ENCODE data around the gene PROS1. TPM values are rescaled to one million over a fixed set of nuclear protein-coding genes. Genes with fewer than 3 reads are reported as not detected.

Gene PROS1
- polyA plus RNA-seq (1.5 to 6.7 TPM (median 3.8 TPM) in 3 replicates), polyA minus RNA-seq (1.9 to 4.1 TPM in 2 of 3 replicates, not detected in the other)
- 12.9 TPM for polyA plus RNA-seq (2011; ENCODE audit: low read depth)
- 1.6 and 3.7 TPM in 2 replicates for polyA plus RNA-seq (2011; cell fraction: cytosol; rRNA removed)
- 7.0 and 7.9 TPM in 2 replicates for polyA plus RNA-seq (2011; cell fraction: nucleus; rRNA removed)
- 1.8 and 6.2 TPM in 2 replicates for polyA plus RNA-seq (2012; ENCODE audit: low replicate concordance)
- 2.9 TPM for polyA minus RNA-seq (2011; cell fraction: cytosol; rRNA and poly(A)+ RNA removed)
- 4.0 and 7.8 TPM in 2 replicates for polyA minus RNA-seq (2011; cell fraction: nucleus; rRNA and poly(A)+ RNA removed)

GRCh38 chr3:93973131-93974126 is at the start of gene PROS1:
PROS1 (minus strand) TSS chr3:93973896; CDS start chr3:93973749, 147 bp downstream.
- Histone ChIP-seq H3K4me2 (ENCODE audit: control insufficient read depth, extremely low read depth, insufficient read depth, low read depth, low read length) (peak within 1 kb of the TSS; percentile 97), H3K4me1 (ENCODE audit: control insufficient read depth, extremely low read depth, insufficient read depth, low read length) (peaks cover 4% of the 10 kb centered on the region), H3K9me3 (ENCODE audit: control insufficient read depth, low read depth, low read length) (no peaks in the 10 kb centered on the region), H3K4me3 (ENCODE audit: control insufficient read depth in 2 of 3, extremely low read depth in 1 of 3, insufficient read depth in 2 of 3, low read depth in 1 of 3, low read length in 3 of 3) (peak within 1 kb of the TSS; percentile 45 to 86 (median 78)), H4K20me1 (ENCODE audit: control insufficient read depth, extremely low read depth, insufficient read depth, low read length) (no peaks in the 10 kb centered on the region), H3K27ac (ENCODE audit: control insufficient read depth, insufficient read depth, low read length) (peak within 1 kb of the TSS; percentile 40), H2AFZ (ENCODE audit: control insufficient read depth, low read length) (peak within 1 kb of the TSS; percentile 100), H3K36me3 (ENCODE audit: control insufficient read depth in 2 of 2, extremely low read depth in 1 of 2, insufficient read depth in 2 of 2, low read length in 2 of 2) (no peaks in the 10 kb centered on the region), H3K79me2 (ENCODE audit: control insufficient read depth, insufficient read depth, low read length) (no peaks in the 10 kb centered on the region), H3K27me3 (ENCODE audit: control insufficient read depth, extremely low read depth, insufficient read depth, low read length) (no peaks in the 10 kb centered on the region), H3K9me1 (ENCODE audit: control insufficient read depth, extremely low read depth, insufficient read depth, low read length) (no peaks in the 10 kb centered on the region), H3K9ac (ENCODE audit: control insufficient read depth, extremely low read depth, insufficient read depth, low read length) (peak within 1 kb of the TSS; percentile 73)
- TF ChIP-seq EZH2 (IDR thresholded peaks at IDR 0.05; ENCODE audit: low read length) (no peak), CTCF (optimal IDR thresholded peaks at IDR 0.05 in 1 of 3, IDR thresholded peaks at IDR 0.05 in 1 of 3, conservative IDR thresholded peaks at IDR 0.05 in 1 of 3; ENCODE audit: extremely low read depth in 1 of 3, insufficient read depth in 2 of 3, low read length in 3 of 3) (peak in 1 of 3 experiments; percentile 21)
- FAIRE-seq (peak; percentile 63), DNase-seq (ENCODE audit: low read depth, low spot score) (no peak)
- dilution Hi-C loops (cut with MboI; ENCODE audit: extremely low pct_ligation_motif_present, low sequenced_read_pairs): no loop called here

DNA sequence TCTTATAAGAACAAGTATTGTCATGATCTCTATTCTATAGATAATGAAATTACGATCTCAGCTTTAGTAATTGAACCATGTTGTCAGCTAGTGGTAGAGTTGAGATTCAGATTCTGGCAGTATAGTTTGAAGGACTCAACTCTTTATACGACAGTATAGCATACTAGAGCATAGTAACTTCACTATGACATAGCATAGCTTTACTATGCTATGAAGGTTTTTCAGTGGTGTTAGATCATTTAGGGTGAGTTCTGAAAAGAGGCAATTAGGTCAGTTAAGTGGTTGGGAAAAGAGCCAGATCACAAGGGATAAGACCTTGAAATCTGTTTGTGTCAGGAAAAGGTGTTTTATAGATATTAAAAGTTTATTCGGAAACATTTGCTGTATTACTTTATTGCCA is 46.6 kb upstream of the PROS1 start:
- Histone ChIP-seq H4K20me1 (ENCODE audit: control insufficient read depth, extremely low read depth, insufficient read depth, low read length) (no peaks in the 10 kb centered on the region), H3K9ac (ENCODE audit: control insufficient read depth, extremely low read depth, insufficient read depth, low read length) (no peak overlapping the region), H3K4me1 (ENCODE audit: control insufficient read depth, extremely low read depth, insufficient read depth, low read length) (no peaks in the 10 kb centered on the region), H3K4me3 (ENCODE audit: control insufficient read depth in 2 of 3, extremely low read depth in 1 of 3, insufficient read depth in 2 of 3, low read depth in 1 of 3, low read length in 3 of 3) (no peak overlapping the region), H3K27me3 (ENCODE audit: control insufficient read depth, extremely low read depth, insufficient read depth, low read length) (no peaks in the 10 kb centered on the region), H3K27ac (ENCODE audit: control insufficient read depth, insufficient read depth, low read length) (no peak overlapping the region), H3K36me3 (ENCODE audit: control insufficient read depth in 2 of 2, extremely low read depth in 1 of 2, insufficient read depth in 2 of 2, low read length in 2 of 2) (no peaks in the 10 kb centered on the region), H3K9me3 (ENCODE audit: control insufficient read depth, low read depth, low read length) (no peaks in the 10 kb centered on the region), H3K79me2 (ENCODE audit: control insufficient read depth, insufficient read depth, low read length) (no peaks in the 10 kb centered on the region), H3K9me1 (ENCODE audit: control insufficient read depth, extremely low read depth, insufficient read depth, low read length) (no peaks in the 10 kb centered on the region), H3K4me2 (ENCODE audit: control insufficient read depth, extremely low read depth, insufficient read depth, low read depth, low read length) (no peak overlapping the region), H2AFZ (ENCODE audit: control insufficient read depth, low read length) (no peak overlapping the region)
- DNase-seq (ENCODE audit: low read depth, low spot score) (no peak), FAIRE-seq (no peak)
- dilution Hi-C loops (cut with MboI; ENCODE audit: extremely low pct_ligation_motif_present, low sequenced_read_pairs): no loop called here
- TF ChIP-seq CTCF (optimal IDR thresholded peaks at IDR 0.05 in 1 of 3, IDR thresholded peaks at IDR 0.05 in 1 of 3, conservative IDR thresholded peaks at IDR 0.05 in 1 of 3; ENCODE audit: extremely low read depth in 1 of 3, insufficient read depth in 2 of 3, low read length in 3 of 3): no peak
- no peak for TF ChIP-seq EZH2 (IDR thresholded peaks at IDR 0.05; ENCODE audit: low read length)
